ENCODE results near the gene HRH1.

- TF ChIP-seq CTCF (IDR thresholded peaks at IDR 0.05) (no peak), POLR2A (IDR thresholded peaks at IDR 0.05) (no peak)
These were observed 30.9 kb downstream of the HRH1 start for GRCh38 chr3:11185144-11185543.

Data from heart left ventricle (tissue), 13 donors.